GM23338 (cell line): ENCODE results near the gene CACNA2D1. TPM values are rescaled to one million over a fixed set of nuclear protein-coding genes. Genes with fewer than 3 reads are reported as not detected.

Experiments used
- ATAC-seq: fragments of 200-7000 bp; cut with Tn5 transposase; 3 replicates; pipeline ENCODE4 v1.9.1; 2020
- DNase-seq: peaks from one replicate; pipeline ENCODE4 v3.0.0-alpha.2; 2015; ENCODE audit warnings: low spot score
- H2AFZ ChIP-seq: fragments of 200-600 bp; sonication (generic); 2 replicates; pipeline ENCODE4 v1.8.0; 2016; ENCODE audit warnings: antibody characterized with exemption, mild to moderate bottlenecking, moderate library complexity
- H3F3A ChIP-seq: fragments of 200-600 bp; sonication (generic); replicated peaks from 2 replicates; pipeline ENCODE4 v1.8.0; 2017; ENCODE audit warnings: antibody characterized with exemption, mixed run types, low read depth
- H3K27ac ChIP-seq: fragments of 200-600 bp; sonication (generic); 2 replicates; pipeline ENCODE4 v1.6.1; 2016; ENCODE audit warnings: low read depth
- H3K27me3 ChIP-seq: fragments of 200-600 bp; sonication (generic); 2 replicates; pipeline ENCODE4 v1.8.0; 2016; ENCODE audit warnings: mild to moderate bottlenecking, mixed run types, moderate library complexity; ENCODE audit not compliant: insufficient read depth
- H3K36me3 ChIP-seq: fragments of 200-600 bp; sonication (generic); 2 replicates; pipeline ENCODE4 v1.8.0; 2016; ENCODE audit warnings: mild to moderate bottlenecking; ENCODE audit not compliant: insufficient read depth
- H3K4me1 ChIP-seq: fragments of 200-600 bp; sonication (generic); 2 replicates; pipeline ENCODE4 v1.8.0; 2016; ENCODE audit warnings: mild to moderate bottlenecking, moderate library complexity; ENCODE audit not compliant: insufficient read depth
- H3K4me2 ChIP-seq: fragments of 200-600 bp; sonication (generic); 2 replicates; pipeline ENCODE4 v1.7.1; 2017; ENCODE audit warnings: mixed run types
- H3K4me3 ChIP-seq: fragments of 200-600 bp; sonication (generic); 2 replicates; pipeline ENCODE4 v1.6.1; 2016; ENCODE audit warnings: mixed run types
- H3K79me2 ChIP-seq: fragments of 200-600 bp; sonication (generic); replicated peaks from 2 replicates; pipeline ENCODE4 v1.8.0; 2017; ENCODE audit warnings: mild to moderate bottlenecking; ENCODE audit not compliant: insufficient read depth
- H3K9me2 ChIP-seq: fragments of 200-600 bp; sonication (generic); 2 replicates; pipeline ENCODE4 v1.8.0; 2017; ENCODE audit not compliant: insufficient read depth
- H4K20me1 ChIP-seq: fragments of 200-600 bp; sonication (generic); replicated peaks from 2 replicates; pipeline ENCODE4 v1.8.0; 2017; ENCODE audit warnings: mild to moderate bottlenecking; ENCODE audit not compliant: insufficient read depth
- H3K27ac Mint-ChIP-seq: 2 replicates; pipeline ENCODE4 v1.8.0; 2020; ENCODE audit warnings: inconsistent platforms, mild to moderate bottlenecking, moderate library complexity, mixed read lengths
- H3K27me3 Mint-ChIP-seq: 3 replicates; pipeline ENCODE4 v1.8.0; 2022; ENCODE audit warnings: low read depth, mild to moderate bottlenecking, moderate library complexity, mixed read lengths, inconsistent platforms; ENCODE audit not compliant: insufficient read depth, poor library complexity
- H3K36me3 Mint-ChIP-seq: 3 replicates; pipeline ENCODE4 v1.8.0; 2021; ENCODE audit warnings: low read depth, mild to moderate bottlenecking, inconsistent platforms, moderate library complexity, mixed read lengths
- H3K4me1 Mint-ChIP-seq: 3 replicates; pipeline ENCODE4 v1.8.0; 2020; ENCODE audit warnings: mild to moderate bottlenecking, inconsistent platforms, mixed read lengths
- H3K4me3 Mint-ChIP-seq: 3 replicates; pipeline ENCODE4 v1.8.0; 2021; ENCODE audit warnings: moderate library complexity, mild to moderate bottlenecking, inconsistent platforms, mixed read lengths
- H3K9me3 Mint-ChIP-seq: 3 replicates; pipeline ENCODE4 v1.8.0; 2020; ENCODE audit warnings: moderate library complexity, mild to moderate bottlenecking, inconsistent platforms, mixed read lengths
- CREB1 ChIP-seq: fragments of 250-450 bp; sonication (Bioruptor Pico); IDR thresholded peaks from 2 replicates; pipeline ENCODE4 v1.5.0; 2020; ENCODE audit warnings: low read depth, mild to moderate bottlenecking, moderate library complexity
- CTCF ChIP-seq, 2 experiments: fragments of 200-600 bp in 1 of 2; sonication (generic) in 1 of 2; conservative IDR thresholded peaks; 2 replicates each; pipeline versions ENCODE4 v1.5.1 to v1.6.1; 2016 to 2017; ENCODE audit warnings: antibody characterized with exemption in 2 of 2, low read depth in 2 of 2, mild to moderate bottlenecking in 2 of 2, moderate library complexity in 1 of 2
- ETS1 ChIP-seq: IDR thresholded peaks from 2 replicates; pipeline ENCODE4 v1.6.1; 2016; ENCODE audit warnings: antibody characterized with exemption
- EZH2 ChIP-seq: fragments of 200-600 bp; sonication (generic); IDR thresholded peaks from one replicate; pipeline ENCODE4 v1.8.0; 2017; ENCODE audit warnings: antibody characterized with exemption, mild to moderate bottlenecking, low read depth; ENCODE audit not compliant: unreplicated experiment
- EZH2phosphoT487 ChIP-seq: fragments of 200-600 bp; sonication (generic); IDR thresholded peaks from one replicate; pipeline ENCODE4 v1.8.1; 2018; ENCODE audit warnings: antibody characterized with exemption; ENCODE audit not compliant: unreplicated experiment
- JUNB ChIP-seq: IDR thresholded peaks from one replicate; pipeline ENCODE4 v1.6.1; 2016; ENCODE audit warnings: antibody characterized with exemption; ENCODE audit not compliant: unreplicated experiment
- NANOG ChIP-seq: IDR thresholded peaks from 2 replicates; pipeline ENCODE4 v1.6.1; 2016; ENCODE audit warnings: antibody characterized with exemption, borderline replicate concordance
- POLR2AphosphoS5 ChIP-seq: IDR thresholded peaks from 2 replicates; pipeline ENCODE4 v1.6.1; 2016; ENCODE audit warnings: antibody characterized with exemption, low read depth
- REST ChIP-seq: IDR thresholded peaks from one replicate; pipeline ENCODE4 v1.6.1; 2018; ENCODE audit warnings: antibody characterized with exemption; ENCODE audit not compliant: unreplicated experiment
- STAT1 ChIP-seq: IDR thresholded peaks from one replicate; pipeline ENCODE4 v1.6.1; 2016; ENCODE audit warnings: antibody characterized with exemption; ENCODE audit not compliant: unreplicated experiment
- ZNF114 ChIP-seq: fragments of 250-450 bp; sonication (Bioruptor Pico); IDR thresholded peaks from 2 replicates; pipeline ENCODE4 v1.5.0; 2020; ENCODE audit warnings: mild to moderate bottlenecking, moderate library complexity
- polyA plus RNA-seq: library from polyadenylated mRNA; unstranded; fragments of >200 nt; fragmentation: Nextera tagmentation; extraction: Ambion mirVana; gene quantifications from 2 replicates; pipeline ENCODE4 v1.2.1, GENCODE V29; 2016
- total RNA-seq: library from RNA; depleted of rRNA; stranded (reverse); fragments of >200 nt; shearing (Covaris generic); gene quantifications from 2 replicates; pipeline ENCODE4 v1.2.3, GENCODE V29; 2014

CACNA2D1 gene
- total and polyA plus RNA-seq, 2 experiments from 2014 or later, result 7.0 to 20.4 TPM

GRCh38 chr7:82389876-82390275 is 53.7 kb downstream of the CACNA2D1 start (continued):
- TF ChIP-seq REST, result no peak
- no peak for TF ChIP-seq CTCF (conservative IDR thresholded peaks at IDR 0.05; ENCODE audit: low read depth in 2 of 2)
- TF ChIP-seq JUNB, result no peak
- no peak for TF ChIP-seq NANOG

GRCh38 chr7:82388138-82388537 is 55.4 kb downstream of the CACNA2D1 start:
- H4K20me1 ChIP-seq, result no peaks in the 10 kb centered on the region
- no peaks in the 10 kb centered on the region for H3F3A ChIP-seq
- no peak overlapping the region for H3K4me2 ChIP-seq
- H3K36me3 Mint-ChIP-seq, result peaks cover 15% of the 10 kb centered on the region
- H3K27me3 Mint-ChIP-seq, result no peaks in the 10 kb centered on the region
- peaks cover 8% of the 10 kb centered on the region for H3K9me3 Mint-ChIP-seq
- H3K4me3 Mint-ChIP-seq, result no peak overlapping the region
- H2AFZ ChIP-seq, result no peak overlapping the region
- H3K4me1 Mint-ChIP-seq, result peaks cover 37% of the 10 kb centered on the region
- H3K9me2 ChIP-seq, result no peaks in the 10 kb centered on the region
- peak overlapping the region; percentile 68 for H3K27ac Mint-ChIP-seq
- H3K36me3 ChIP-seq, result no peaks in the 10 kb centered on the region
- no peaks in the 10 kb centered on the region for H3K27me3 ChIP-seq
- 0 out of 2 replicates have a peak, but pooled peaks cover 6% of the 10 kb centered on the region for H3K79me2 ChIP-seq
- H3K27ac ChIP-seq, result 0 out of 2 replicates have a peak overlapping the region, but pooled peaks have one; percentile 6
- H3K4me1 ChIP-seq, result peaks cover 23% of the 10 kb centered on the region
- DNase-seq (no peak), ATAC-seq (no peak)
- H3K4me3 ChIP-seq, result no peak overlapping the region
- no peak for TF ChIP-seq STAT1
- no peak for TF ChIP-seq ZNF114
- TF ChIP-seq EZH2phosphoT487, result no peak
- TF ChIP-seq EZH2, result no peak
- TF ChIP-seq CREB1, result no peak
- TF ChIP-seq CTCF (conservative IDR thresholded peaks at IDR 0.05; ENCODE audit: low read depth in 2 of 2), result no peak
- no peak for TF ChIP-seq POLR2AphosphoS5
- TF ChIP-seq NANOG, result no peak
- TF ChIP-seq ETS1, result no peak
